Measurements from ENCODE around the gene RAB33A.
A peak's percentile ranks its signal among the peaks of the same experiment; 100 is the strongest.

The RAB33A gene

GRCh38 chrX:130171446-130172126, at the start of gene RAB33A:
TSS of gene RAB33A (plus strand) at chrX:130171962. CDS start at chrX:130172063, 101 bp downstream.
- DNase-seq (ENCODE audit: low spot score) = peak; percentile 57

- no peak for DNase-seq (ENCODE audit: low spot score)
Observed at GRCh38 chrX:130124577-130124976, 47.2 kb upstream of the RAB33A start.

- DNase-seq (ENCODE audit: low spot score) = no peak
Observed at GRCh38 chrX:130125091-130125874, 46.5 kb upstream of the RAB33A start.

GRCh38 chrX:130130990-130131389, 40.8 kb upstream of the RAB33A start:
- no peak for DNase-seq (ENCODE audit: low spot score)

GRCh38 chrX:130136496-130136895, 35.3 kb upstream of the RAB33A start:
- DNase-seq (ENCODE audit: low spot score) = no peak

- DNase-seq (ENCODE audit: low spot score) = no peak
Observed at GRCh38 chrX:130136961-130137360, 34.8 kb upstream of the RAB33A start.

- DNase-seq (ENCODE audit: low spot score) = peak; percentile 30
Observed at GRCh38 chrX:130139474-130140201, 32.1 kb upstream of the RAB33A start.

- DNase-seq (ENCODE audit: low spot score) = no peak
Observed at GRCh38 chrX:130144509-130144908, 27.3 kb upstream of the RAB33A start.

GRCh38 chrX:130145123-130145522, 26.6 kb upstream of the RAB33A start:
- no peak for DNase-seq (ENCODE audit: low spot score)

GRCh38 chrX:130147631-130148030, 24.1 kb upstream of the RAB33A start:
- DNase-seq (ENCODE audit: low spot score) = no peak

GRCh38 chrX:130155564-130155963, 16.2 kb upstream of the RAB33A start:
- DNase-seq (ENCODE audit: low spot score) = no peak

- DNase-seq (ENCODE audit: low spot score) = no peak
Observed at GRCh38 chrX:130158311-130158710, 13.5 kb upstream of the RAB33A start.

- DNase-seq (ENCODE audit: low spot score) = no peak
Observed at GRCh38 chrX:130159776-130160175, 12.0 kb upstream of the RAB33A start.

- no peak for DNase-seq (ENCODE audit: low spot score)
Observed at GRCh38 chrX:130162094-130162735, 9.5 kb upstream of the RAB33A start.

- DNase-seq (ENCODE audit: low spot score) = no peak
Observed at GRCh38 chrX:130163398-130163797, 8.4 kb upstream of the RAB33A start.

GRCh38 chrX:130165181-130165702, 6.5 kb upstream of the RAB33A start:
- peak; percentile 8 for DNase-seq (ENCODE audit: low spot score)

GRCh38 chrX:130165703-130166502, 5.9 kb upstream of the RAB33A start, which contains the start of gene AIFM1:
TSS of gene AIFM1 (minus strand) at chrX:130165841. CDS start at chrX:130165656, 185 bp downstream.
- peak; percentile 84 for DNase-seq (ENCODE audit: low spot score)

- no peak for DNase-seq (ENCODE audit: low spot score)
Observed at GRCh38 chrX:130166503-130166777, 5.3 kb upstream of the RAB33A start.

- no peak for DNase-seq (ENCODE audit: low spot score)
Observed at GRCh38 chrX:130167040-130167439, 4.7 kb upstream of the RAB33A start.

- peak; percentile 79 for DNase-seq (ENCODE audit: low spot score)
Observed at GRCh38 chrX:130170752-130171445, 863 bp upstream of the RAB33A start.

Measured in iPS-NIHi11 (cell line).